ENCODE data around the gene KNOP1. TPM values are rescaled to one million over a fixed set of nuclear protein-coding genes. Genes with fewer than 3 reads are reported as not detected.
"Not testable (repeated sequence)": the region's sequence is repeated elsewhere in the genome, so short reads cannot be mapped to it uniquely, and the experiment has no call there.

KNOP1 gene
- total and polyA plus RNA-seq, 2 of the 4 experiments (the other 2 are of a cell fraction) = 7.0 to 8.4 TPM

GRCh38 chr16:19718624-19718965, 568 bp upstream of the KNOP1 start (continued):
- TF ChIP-seq, protein P1, sequence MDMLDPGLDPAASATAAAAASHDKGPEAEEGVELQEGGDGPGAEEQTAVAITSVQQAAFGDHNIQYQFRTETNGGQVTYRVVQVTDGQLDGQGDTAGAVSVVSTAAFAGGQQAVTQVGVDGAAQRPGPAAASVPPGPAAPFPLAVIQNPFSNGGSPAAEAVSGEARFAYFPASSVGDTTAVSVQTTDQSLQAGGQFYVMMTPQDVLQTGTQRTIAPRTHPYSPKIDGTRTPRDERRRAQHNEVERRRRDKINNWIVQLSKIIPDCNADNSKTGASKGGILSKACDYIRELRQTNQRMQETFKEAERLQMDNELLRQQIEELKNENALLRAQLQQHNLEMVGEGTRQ (IDR thresholded peaks at IDR 0.05; ENCODE audit: low read depth, low read length) = no peak
- TF ChIP-seq CHD1 (IDR thresholded peaks at IDR 0.05; ENCODE audit: low read depth, low read length) = no peak

DNA sequence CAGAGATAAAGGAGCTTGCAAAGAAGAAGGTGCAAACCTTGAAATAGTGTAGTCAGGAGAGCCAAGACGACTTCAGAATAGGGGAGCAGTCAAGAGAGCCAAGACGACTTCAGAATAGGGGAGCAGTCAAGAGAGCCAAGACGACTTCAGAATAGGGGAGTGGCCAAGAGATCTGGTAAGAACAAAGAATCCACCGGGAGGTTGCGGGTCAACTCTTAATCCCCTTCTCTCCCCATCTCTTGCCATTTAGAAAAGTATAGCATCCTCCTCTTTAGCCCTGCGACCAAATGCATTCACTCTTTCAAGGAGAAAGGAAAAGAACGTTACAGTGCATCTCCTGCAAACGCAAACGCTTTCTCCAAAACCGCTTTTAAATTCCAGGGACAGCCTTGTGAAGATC, 713 bp downstream of the KNOP1 start:
- Histone ChIP-seq H2BK120ac (ENCODE audit: low read depth, low read length) (peak overlapping the region; percentile 24), H3K9me1 (ENCODE audit: insufficient read depth, low read length) (peaks cover 9% of the 10 kb centered on the region), H2AK9ac (replicated peaks; ENCODE audit: low read depth, low read length, poor library complexity) (peak overlapping the region; percentile 95), H4K5ac (ENCODE audit: low read depth, low read length) (peak overlapping the region; percentile 18), H4K8ac (ENCODE audit: low read depth in 2 of 2, low read length in 2 of 2) (peak overlapping the region; percentile 74 to 81), H4K91ac (ENCODE audit: insufficient read depth, low read depth, low read length) (peak overlapping the region; percentile 84), H3K4me3 (ENCODE audit: insufficient read depth, low read depth, low read length) (peak overlapping the region; percentile 97), H3K27me3 (ENCODE audit: control insufficient read depth, insufficient read depth, low read length) (no peaks in the 10 kb centered on the region), H2AFZ (replicated peaks; ENCODE audit: low read length, poor library complexity) (peak overlapping the region; percentile 97), H4K20me1 (ENCODE audit: insufficient read depth, low read length) (peaks cover 5% of the 10 kb centered on the region), H3K36me3 (ENCODE audit: control insufficient read depth, insufficient read depth, low read length) (peaks cover 12% of the 10 kb centered on the region), H3K27ac (ENCODE audit: insufficient read depth, low read length) (peak overlapping the region; percentile 77), H3K9ac (ENCODE audit: low read depth, low read length) (peak overlapping the region; percentile 70), H3K9me3 (ENCODE audit: control insufficient read depth, insufficient read depth, low read length) (no peaks in the 10 kb centered on the region), H3K14ac (replicated peaks; ENCODE audit: low read depth, low read length) (peak overlapping the region; percentile 96), H3K18ac (ENCODE audit: low read depth, low read length) (peak overlapping the region; percentile 20), H3K4me1 (ENCODE audit: control insufficient read depth, insufficient read depth, low read length) (peaks cover 5% of the 10 kb centered on the region; the same call in 1 of the 2 replicates), H3K79me1 (ENCODE audit: low read depth in 1 of 2, low read length in 2 of 2) (peaks cover 43 to 65% of the 10 kb centered on the region in 2 experiments), H3K23ac (ENCODE audit: low read depth, low read length) (peak overlapping the region; percentile 90), H3K56ac (ENCODE audit: extremely low read depth, insufficient read depth, low read length) (peak overlapping the region; percentile 87), H2BK5ac (ENCODE audit: low read depth, low read length, poor library complexity, severe bottlenecking) (peak overlapping the region; percentile 68), H2AK5ac (ENCODE audit: low read depth, low read length) (peak overlapping the region; percentile 48; the same call in 1 of the 2 replicates), H3K4me2 (ENCODE audit: low read depth, low read length) (peak overlapping the region; percentile 89), H2BK20ac (ENCODE audit: low read depth, low read length) (peak overlapping the region; percentile 37; the same call in 1 of the 2 replicates), H2BK15ac (ENCODE audit: low read depth, low read length) (no peak overlapping the region), H3K4ac (ENCODE audit: low read depth, low read length) (peak overlapping the region; percentile 79)
- BruUV-seq (replicated peaks) = no TSS peak
- CTCF ChIA-PET = no interaction called here
- dilution Hi-C loops (cut with HindIII; ENCODE audit: low sequenced_read_pairs, unreplicated experiment) (no loop called here), in situ Hi-C loops (cut with MboI; ENCODE audit: low sequenced_read_pairs) (loop anchor here (5.0 to 25.0 kb wide), 2 partner anchors 170 to 605 kb away; partner anchors contain the start of gene ITPRIPL2), intact Hi-C loops (cut with micrococcal nuclease) (loop anchor here (1.0 to 10.0 kb wide), 2 partner anchors 113 to 169 kb away; no protein-coding TSS in a partner anchor)
- no peak for TF ChIP-seq CEBPB (IDR thresholded peaks at IDR 0.05; ENCODE audit: low read depth, low read length)
- TF ChIP-seq MAZ (IDR thresholded peaks at IDR 0.05; ENCODE audit: borderline replicate concordance, low read depth, low read length) = no peak
- no CpG with 5 or more reads among the region's 10 CpGs for WGBS, 2 experiments (ENCODE audit: extremely low coverage in 2 of 2, insufficient read length in 1 of 2)
- POLR2A ChIA-PET (ENCODE audit: unreplicated experiment) = no interaction called here
- peak; percentile 8 for DNase-seq
- ATAC-seq (ENCODE audit: low read depth) = peak; percentile 10; the same call in 1 of the 2 replicates

- intact Hi-C loops (cut with micrococcal nuclease) = loop anchor here (1.0 to 10.0 kb wide), 2 partner anchors 112 to 170 kb away; no protein-coding TSS in a partner anchor
- H3K27me3 ChIP-seq (ENCODE audit: control insufficient read depth, insufficient read depth, low read length); H3K9me1 ChIP-seq (ENCODE audit: insufficient read depth, low read length); H3K4ac ChIP-seq (ENCODE audit: low read depth, low read length); CTCF ChIA-PET; H2BK15ac ChIP-seq (ENCODE audit: low read depth, low read length); H3K4me1 ChIP-seq (ENCODE audit: control insufficient read depth, insufficient read depth, low read length); H2BK20ac ChIP-seq (ENCODE audit: low read depth, low read length); dilution Hi-C loops (cut with HindIII; ENCODE audit: low sequenced_read_pairs, unreplicated experiment); POLR2A ChIA-PET (ENCODE audit: unreplicated experiment); DNase-seq; H4K5ac ChIP-seq (ENCODE audit: low read depth, low read length); H4K91ac ChIP-seq (ENCODE audit: insufficient read depth, low read depth, low read length); H4K20me1 ChIP-seq (ENCODE audit: insufficient read depth, low read length); H3K9me3 ChIP-seq (ENCODE audit: control insufficient read depth, insufficient read depth, low read length); H3K56ac ChIP-seq (ENCODE audit: extremely low read depth, insufficient read depth, low read length); ATAC-seq (ENCODE audit: low read depth); H2BK5ac ChIP-seq (ENCODE audit: low read depth, low read length, poor library complexity, severe bottlenecking); BruUV-seq (replicated peaks); H3K18ac ChIP-seq (ENCODE audit: low read depth, low read length): not testable (repeated sequence)
- Histone ChIP-seq H2AFZ (replicated peaks; ENCODE audit: low read length, poor library complexity) (peak overlapping the region; percentile 97), H2AK9ac (replicated peaks; ENCODE audit: low read depth, low read length, poor library complexity) (peak overlapping the region; percentile 82), H3K4me3 (ENCODE audit: insufficient read depth, low read depth, low read length) (peak overlapping the region; percentile 97), H3K79me1 (ENCODE audit: low read depth in 1 of 2, low read length in 2 of 2) (peaks cover 45 to 71% of the 10 kb centered on the region in 2 experiments), H2BK120ac (ENCODE audit: low read depth, low read length) (peak overlapping the region; percentile 24; the same call in 1 of the 2 replicates), H3K23ac (ENCODE audit: low read depth, low read length) (peak overlapping the region; percentile 90), H3K36me3 (ENCODE audit: control insufficient read depth, insufficient read depth, low read length) (peaks cover 16% of the 10 kb centered on the region), H3K27ac (ENCODE audit: insufficient read depth, low read length) (peak overlapping the region; percentile 77; the same call in 1 of the 2 replicates), H2AK5ac (ENCODE audit: low read depth, low read length) (peak overlapping the region; percentile 34), H3K14ac (replicated peaks; ENCODE audit: low read depth, low read length) (peak overlapping the region; percentile 76; the same call in 1 of the 2 replicates), H3K4me2 (ENCODE audit: low read depth, low read length) (peak overlapping the region; percentile 89), H4K8ac (ENCODE audit: low read depth in 2 of 2, low read length in 2 of 2) (peak overlapping the region; percentile 74 to 81; a peak in 2 of 4 replicates), H3K9ac (ENCODE audit: low read depth, low read length) (peak overlapping the region; percentile 70)
- whole genome bisulfite sequencing, 2 experiments (ENCODE audit: extremely low coverage in 2 of 2, insufficient read length in 1 of 2) = no CpG with 5 or more reads among the region's 11 CpGs
- in situ Hi-C loops (cut with MboI; ENCODE audit: low sequenced_read_pairs) = loop anchor here (5.0 to 25.0 kb wide), 2 partner anchors 171 to 604 kb away; partner anchors contain the start of gene ITPRIPL2
Observed at GRCh38 chr16:19716728-19717127, 1.3 kb downstream of the KNOP1 start.
